Colonic mucosa (tissue), 4 donors: ENCODE results near the gene FRMD3. TPM values are rescaled to one million over a fixed set of nuclear protein-coding genes. Genes with fewer than 3 reads are reported as not detected.

ENCODE experiments used
- DNase-seq: peaks from one replicate; pipeline ENCODE4 v3.0.0-alpha.2; 2020
- H3K27ac ChIP-seq: fragments of 200-600 bp; one replicate; pipeline ENCODE4 v1.8.0; 2021
- H3K27me3 ChIP-seq: fragments of 200-600 bp; one replicate; pipeline ENCODE4 v1.8.0; 2021
- H3K36me3 ChIP-seq: fragments of 200-600 bp; one replicate; pipeline ENCODE4 v1.8.0; 2021
- H3K4me1 ChIP-seq: fragments of 200-600 bp; one replicate; pipeline ENCODE4 v1.8.0; 2021; ENCODE audit warnings: mild to moderate bottlenecking
- H3K4me3 ChIP-seq: fragments of 200-600 bp; one replicate; pipeline ENCODE4 v1.8.0; 2021
- H3K9ac ChIP-seq, 2 donors: one replicate each; pipeline ENCODE4 v1.7.0; 2013; ENCODE audit warnings: control low read depth in 2 of 2, low read depth in 2 of 2, low read length in 2 of 2
- H3K9me3 ChIP-seq: fragments of 200-600 bp; one replicate; pipeline ENCODE4 v1.8.0; 2021
- intact Hi-C: fragments of 100-400 bp; cut with DNase I; formaldehyde crosslinking; loops from one replicate; pipeline ENCODE4 v1.14.1; 2022
- total RNA-seq, 2 donors: library from RNA; stranded (reverse); fragmentation: NEBNext Ultra II Directional in 1 of 2; extraction: Animal tissue kit (Norgen Biotek cat#: 25700) in 1 of 2; gene quantifications; one replicate each; pipeline ENCODE4 v1.2.1, GENCODE V29; 2021
- TF ChIP-seq, protein P1 (sequence below): fragments of 200-600 bp; IDR thresholded peaks from one replicate; pipeline ENCODE4 v1.8.0; 2022; ENCODE audit warnings: antibody characterized with exemption, mild to moderate bottlenecking
- donor health status: healthy.
- donor health status: DM: no; HTN: no; CAD: no.
- donor health status: DM: no; HTN: no; CAD: no.

The FRMD3 gene
- total RNA-seq, 2 donors from 2014 or later, result 14.7 to 21.3 TPM

DNA sequence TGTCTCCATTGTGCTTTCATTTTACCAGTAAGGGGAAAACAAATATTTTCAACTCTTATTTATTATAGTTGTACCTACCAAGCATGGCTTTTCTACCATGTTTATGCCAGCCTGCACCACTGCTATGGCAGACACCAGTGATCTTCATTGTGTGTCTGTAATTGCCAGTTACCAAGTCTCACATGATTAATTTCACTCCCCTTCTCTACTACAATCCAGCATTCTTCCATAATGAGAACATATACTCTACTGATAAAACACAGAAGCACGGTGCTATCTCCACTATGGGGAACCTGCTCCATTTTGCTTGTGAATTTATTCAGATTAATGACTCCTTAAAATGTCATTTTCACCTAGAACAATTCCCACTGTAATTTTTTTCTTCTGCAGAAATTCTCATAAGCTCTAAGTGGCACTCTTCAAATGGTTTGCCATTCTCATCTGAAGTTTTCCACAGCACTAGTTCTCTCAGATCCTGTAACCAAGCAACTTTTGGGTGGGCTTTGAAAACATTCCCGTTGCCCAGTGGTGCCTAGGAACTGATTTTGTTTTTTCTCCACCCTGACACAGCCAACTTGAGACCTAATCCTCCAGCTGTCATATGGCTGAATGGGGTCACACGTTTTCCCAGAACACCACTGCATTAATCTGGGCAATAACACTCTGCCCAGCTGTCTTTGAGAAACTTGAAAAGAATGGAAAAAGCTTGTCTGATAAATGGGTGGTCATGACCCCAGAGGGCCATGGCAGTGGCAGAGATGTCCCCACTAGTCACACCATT, 252.6 kb downstream of the FRMD3 start:
- intact Hi-C loops, result no loop called here
- no peak overlapping the region for H3K4me3 ChIP-seq
- DNase-seq, result no peak
- no peaks in the 10 kb centered on the region for H3K27me3 ChIP-seq
- no peaks in the 10 kb centered on the region for H3K36me3 ChIP-seq
- TF ChIP-seq, protein P1, sequence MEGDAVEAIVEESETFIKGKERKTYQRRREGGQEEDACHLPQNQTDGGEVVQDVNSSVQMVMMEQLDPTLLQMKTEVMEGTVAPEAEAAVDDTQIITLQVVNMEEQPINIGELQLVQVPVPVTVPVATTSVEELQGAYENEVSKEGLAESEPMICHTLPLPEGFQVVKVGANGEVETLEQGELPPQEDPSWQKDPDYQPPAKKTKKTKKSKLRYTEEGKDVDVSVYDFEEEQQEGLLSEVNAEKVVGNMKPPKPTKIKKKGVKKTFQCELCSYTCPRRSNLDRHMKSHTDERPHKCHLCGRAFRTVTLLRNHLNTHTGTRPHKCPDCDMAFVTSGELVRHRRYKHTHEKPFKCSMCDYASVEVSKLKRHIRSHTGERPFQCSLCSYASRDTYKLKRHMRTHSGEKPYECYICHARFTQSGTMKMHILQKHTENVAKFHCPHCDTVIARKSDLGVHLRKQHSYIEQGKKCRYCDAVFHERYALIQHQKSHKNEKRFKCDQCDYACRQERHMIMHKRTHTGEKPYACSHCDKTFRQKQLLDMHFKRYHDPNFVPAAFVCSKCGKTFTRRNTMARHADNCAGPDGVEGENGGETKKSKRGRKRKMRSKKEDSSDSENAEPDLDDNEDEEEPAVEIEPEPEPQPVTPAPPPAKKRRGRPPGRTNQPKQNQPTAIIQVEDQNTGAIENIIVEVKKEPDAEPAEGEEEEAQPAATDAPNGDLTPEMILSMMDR, result no peak
- peaks cover 8% of the 10 kb centered on the region for H3K4me1 ChIP-seq
- H3K27ac ChIP-seq, result no peak overlapping the region
- H3K9ac ChIP-seq, result no peak overlapping the region
- H3K9me3 ChIP-seq, result no peaks in the 10 kb centered on the region

DNA sequence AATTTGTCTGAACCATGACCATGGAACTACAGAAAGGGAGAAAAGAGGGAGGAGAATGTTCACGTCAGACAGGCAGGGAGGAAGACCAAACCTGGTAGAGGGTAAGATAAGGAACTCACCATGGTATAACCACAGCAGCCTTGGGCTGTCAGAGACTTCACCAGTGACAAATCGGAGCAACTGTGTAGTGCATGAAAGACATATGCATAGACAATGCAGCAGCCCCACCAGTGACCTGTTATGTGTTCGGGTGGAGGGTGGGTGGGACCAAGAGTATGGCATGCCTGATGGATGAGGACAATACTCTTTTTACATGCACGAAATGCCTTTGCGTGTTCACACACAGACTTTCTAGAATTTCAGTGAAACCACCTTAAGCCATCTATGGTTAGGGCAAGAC, 253.5 kb downstream of the FRMD3 start:
- Histone ChIP-seq H3K4me1 (peaks cover 10% of the 10 kb centered on the region), H3K36me3 (no peaks in the 10 kb centered on the region), H3K27ac (no peak overlapping the region), H3K9me3 (no peaks in the 10 kb centered on the region), H3K27me3 (no peaks in the 10 kb centered on the region), H3K4me3 (no peak overlapping the region), H3K9ac (no peak overlapping the region)
- no peak for DNase-seq
- TF ChIP-seq, protein P1, result no peak
- intact Hi-C loops, result no loop called here

DNA sequence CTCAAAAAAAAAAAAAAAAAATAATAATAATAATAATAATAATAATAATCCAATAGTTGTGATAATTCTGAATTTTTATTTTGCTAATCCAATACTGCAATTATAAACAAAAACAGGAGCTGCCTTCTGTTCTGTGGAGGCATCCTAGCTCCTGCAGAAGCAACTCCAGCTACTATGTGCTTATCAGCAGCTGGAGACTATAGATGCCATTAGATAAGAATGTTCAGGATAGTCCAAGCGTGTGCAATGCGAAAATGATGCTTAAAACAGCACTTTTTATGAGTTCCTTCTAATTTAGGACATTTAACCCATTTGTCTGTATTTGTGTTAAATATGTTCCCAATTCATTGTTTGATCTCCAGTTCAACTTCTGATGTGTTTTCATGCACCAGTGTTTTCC, 254.7 kb downstream of the FRMD3 start:
- intact Hi-C loops, result no loop called here
- peaks cover 10% of the 10 kb centered on the region for H3K4me1 ChIP-seq
- H3K27ac ChIP-seq, result no peak overlapping the region
- no peaks in the 10 kb centered on the region for H3K9me3 ChIP-seq
- no peaks in the 10 kb centered on the region for H3K27me3 ChIP-seq
- H3K36me3 ChIP-seq, result no peaks in the 10 kb centered on the region
- TF ChIP-seq, protein P1, result no peak
- H3K4me3 ChIP-seq, result no peak overlapping the region
- DNase-seq, result no peak
- H3K9ac ChIP-seq, result no peak overlapping the region

DNA sequence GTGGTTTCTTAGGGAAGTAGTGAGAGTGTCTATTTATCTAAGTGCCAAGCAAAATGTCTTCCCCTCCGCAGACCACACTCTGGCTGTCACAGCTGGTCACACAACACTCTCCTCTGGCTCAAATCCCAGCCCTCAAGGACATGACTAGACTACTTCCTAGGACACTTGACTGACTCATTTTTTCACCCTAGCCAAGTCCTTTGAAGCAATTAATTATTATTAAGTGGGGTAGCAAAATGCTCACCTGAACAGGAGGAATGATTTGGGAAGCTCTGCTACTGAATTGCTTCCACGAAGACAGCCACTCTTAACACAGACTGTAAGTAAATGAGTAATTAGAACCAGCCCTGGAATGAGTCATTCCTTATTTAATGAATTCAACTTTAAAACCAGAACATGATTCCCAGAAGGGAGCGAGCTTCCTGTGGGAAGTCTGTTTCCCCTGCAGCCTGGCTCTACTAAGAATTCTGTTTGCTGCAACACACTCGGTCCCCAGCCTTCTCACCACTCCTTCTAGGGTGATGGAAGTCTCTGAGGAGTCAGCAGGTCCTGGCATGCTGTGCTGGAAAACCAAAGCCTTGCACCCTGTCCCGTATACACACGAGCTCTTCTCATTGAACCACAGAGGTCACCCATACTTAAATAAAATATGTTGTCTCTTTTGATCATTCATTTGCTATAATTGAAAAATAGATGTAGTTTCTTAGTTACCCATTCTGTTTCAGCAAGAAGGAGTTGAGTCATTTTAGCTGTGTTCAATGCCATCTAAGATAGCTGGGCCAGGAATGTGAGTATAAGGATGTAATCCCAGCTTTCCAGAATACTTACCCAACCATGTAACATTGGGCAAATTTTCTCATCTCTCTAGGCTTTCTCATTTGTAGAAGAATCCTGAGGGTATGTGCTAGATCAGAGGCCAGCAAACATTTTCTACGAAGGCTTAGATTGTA, 256.6 kb downstream of the FRMD3 start:
- intact Hi-C loops, result no loop called here
- H3K9ac ChIP-seq, result no peak overlapping the region
- peaks cover 10% of the 10 kb centered on the region for H3K4me1 ChIP-seq
- peak overlapping the region; percentile 41 for H3K27ac ChIP-seq
- no peaks in the 10 kb centered on the region for H3K36me3 ChIP-seq
- TF ChIP-seq, protein P1, result no peak
- no peaks in the 10 kb centered on the region for H3K9me3 ChIP-seq
- no peaks in the 10 kb centered on the region for H3K27me3 ChIP-seq
- DNase-seq, result no peak
- no peak overlapping the region for H3K4me3 ChIP-seq

DNA sequence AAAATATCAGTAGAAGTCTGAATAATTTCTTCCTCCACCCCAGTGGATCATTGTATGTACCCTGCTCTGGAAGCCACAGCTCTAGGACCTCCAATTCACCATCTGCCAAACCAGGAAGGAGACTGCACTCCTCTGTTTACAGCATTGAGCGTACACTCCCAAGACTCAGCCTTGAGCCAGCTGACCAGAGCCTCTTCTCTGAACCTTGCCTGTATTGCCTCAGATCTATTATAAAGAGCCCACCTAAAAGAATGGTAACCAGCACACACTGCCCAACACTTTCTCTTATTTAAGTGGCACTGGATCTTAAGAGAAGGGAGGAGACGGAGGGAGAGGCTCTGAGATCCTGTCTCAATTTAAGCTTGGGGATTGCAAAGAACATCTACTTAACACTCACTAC, 257.4 kb downstream of the FRMD3 start:
- Histone ChIP-seq H3K27ac (peak overlapping the region; percentile 41), H3K27me3 (no peaks in the 10 kb centered on the region), H3K9me3 (no peaks in the 10 kb centered on the region), H3K4me1 (peaks cover 10% of the 10 kb centered on the region), H3K36me3 (no peaks in the 10 kb centered on the region), H3K4me3 (no peak overlapping the region), H3K9ac (no peak overlapping the region)
- intact Hi-C loops, result no loop called here
- peak; percentile 20 for DNase-seq
- TF ChIP-seq, protein P1, result no peak
